HCT116 (cell line): ENCODE measurements around the gene CAPN13. TPM values are rescaled to one million over a fixed set of nuclear protein-coding genes. Genes with fewer than 3 reads are reported as not detected.

ENCODE experiments used
- ATAC-seq: fragments of 200-7000 bp; cut with Tn5 transposase; 2 replicates; pipeline ENCODE4 v1.9.1; 2020; ENCODE audit warnings: mild to moderate bottlenecking, moderate library complexity
- BruUV-seq: library from RNA; stranded (reverse); fragments of 400-500 nt; replicated peaks from 2 replicates; lab custom pipeline; 2021; lab: Mats Ljungman, UMichigan
- CTCF ChIA-PET: fragments of 300-600 bp; sonication (Branson Sonifier 250); formaldehyde crosslinking; loops from one replicate; lab custom pipeline; 2021; ENCODE audit warnings: antibody characterized with exemption; lab: Charles Lee
- POLR2A ChIA-PET: fragments of 300-600, 350-600 bp; sonication (Branson Sonifier 250); formaldehyde crosslinking; loops from one replicate; lab custom pipeline; 2021; ENCODE audit warnings: antibody characterized with exemption; lab: Charles Lee
- RAD21 ChIA-PET, 2 experiments: fragments of 300-600 bp; sonication (Branson Sonifier 250); formaldehyde crosslinking; loops; one replicate each; lab custom pipeline; 2023; ENCODE audit warnings: low total read pairs in 2 of 2; ENCODE audit not compliant: uncharacterized antibody in 2 of 2, unreplicated experiment in 2 of 2, low non-redundant PET in 1 of 2; lab: Charles Lee
- DNase-seq: peaks from one replicate; pipeline ENCODE4 v3.0.0-alpha.2; 2010; ENCODE audit warnings: low read depth, low spot score
- H2AFZ ChIP-seq: fragments of 200-600 bp; shearing (Covaris generic), sonication (generic); 2 replicates; pipeline ENCODE4 v1.6.1; 2017; ENCODE audit warnings: low read depth, mixed run types, mixed read lengths, antibody characterized with exemption, low read length; ENCODE audit not compliant: poor library complexity, severe bottlenecking
- H3K27ac ChIP-seq: 2 replicates; pipeline ENCODE4 v1.5.1; 2012; ENCODE audit warnings: low read depth, low read length
- H3K27me3 ChIP-seq: fragments of 200-600 bp; sonication (generic); 2 replicates; pipeline ENCODE4 v1.6.1; 2016; ENCODE audit warnings: mixed run types, low read length, mixed read lengths; ENCODE audit not compliant: insufficient read depth
- H3K36me3 ChIP-seq, 2 experiments: fragments of 200-500 bp in 1 of 2; fragments of 200-600 bp in 1 of 2; sonication (Bioruptor generic) in 1 of 2; sonication (generic) in 1 of 2; 2 replicates each; pipeline versions ENCODE4 v1.5.1 to v1.6.1; 2014 to 2016; ENCODE audit warnings: low read length in 2 of 2, inconsistent platforms in 1 of 2, mixed read lengths in 1 of 2, mixed run types in 1 of 2; ENCODE audit not compliant: insufficient read depth in 2 of 2, control insufficient read depth in 1 of 2
- H3K4me1 ChIP-seq, 2 experiments: fragments of 200-600 bp in 1 of 2; sonication (generic) in 1 of 2; 2 replicates each; pipeline versions ENCODE4 v1.5.1 to v1.6.1; 2012 to 2017; ENCODE audit warnings: low read length in 2 of 2, inconsistent platforms in 1 of 2, mild to moderate bottlenecking in 1 of 2, mixed read lengths in 1 of 2, mixed run types in 1 of 2, moderate library complexity in 1 of 2; ENCODE audit not compliant: insufficient read depth in 2 of 2, control insufficient read depth in 1 of 2
- H3K4me2 ChIP-seq: fragments of 200-600 bp; sonication (generic); 2 replicates; pipeline ENCODE4 v1.6.1; 2017; ENCODE audit warnings: mixed run types, low read length, mixed read lengths
- H3K4me3 ChIP-seq, 2 experiments: fragments of 200-600 bp in 1 of 2; sonication (generic) in 1 of 2; replicated peaks in 1 of 2; 2 replicates each; pipeline ENCODE4 v1.5.1; 2011 to 2016; ENCODE audit warnings: low read length in 2 of 2, control low read depth in 1 of 2, low read depth in 1 of 2, mild to moderate bottlenecking in 1 of 2, mixed read lengths in 1 of 2, mixed run types in 1 of 2
- H3K79me2 ChIP-seq: fragments of 200-600 bp; sonication (generic); 2 replicates; pipeline ENCODE4 v1.6.1; 2017; ENCODE audit warnings: mild to moderate bottlenecking, mixed run types, low read length, moderate library complexity, mixed read lengths; ENCODE audit not compliant: insufficient read depth
- H3K9ac ChIP-seq: fragments of 200-600 bp; sonication (generic); 2 replicates; pipeline ENCODE4 v1.6.1; 2016; ENCODE audit warnings: low read length, mixed read lengths
- H3K9me2 ChIP-seq: fragments of 200-600 bp; sonication (generic), shearing (Covaris generic); 2 replicates; pipeline ENCODE4 v1.6.1; 2017; ENCODE audit warnings: mixed run types, mild to moderate bottlenecking, moderate library complexity; ENCODE audit not compliant: insufficient read depth
- H3K9me3 ChIP-seq, 2 experiments: fragments of 200-500 bp in 1 of 2; fragments of 200-600 bp in 1 of 2; sonication (Bioruptor generic) in 1 of 2; sonication (generic) in 1 of 2; 2 replicates each; pipeline ENCODE4 v1.6.1; 2014 to 2017; ENCODE audit warnings: low read length in 2 of 2, mixed read lengths in 2 of 2, inconsistent platforms in 1 of 2, low read depth in 1 of 2, mild to moderate bottlenecking in 1 of 2, mixed run types in 1 of 2, moderate library complexity in 1 of 2; ENCODE audit not compliant: control insufficient read depth in 1 of 2, insufficient read depth in 1 of 2
- H4K20me1 ChIP-seq: fragments of 200-600 bp; sonication (generic), shearing (Covaris generic); 2 replicates; pipeline ENCODE4 v1.6.1; 2017; ENCODE audit warnings: mixed run types, mild to moderate bottlenecking, moderate library complexity; ENCODE audit not compliant: insufficient read depth
- ATF3 ChIP-seq: IDR thresholded peaks from 2 replicates; pipeline ENCODE4 v1.6.1; 2012
- CEBPB ChIP-seq: IDR thresholded peaks from 2 replicates; pipeline ENCODE4 v1.6.1; 2012; ENCODE audit warnings: low read depth
- EGR1 ChIP-seq: IDR thresholded peaks from 2 replicates; pipeline ENCODE4 v1.6.1; 2012; ENCODE audit warnings: low read depth
- FOSL1 ChIP-seq: IDR thresholded peaks from 2 replicates; pipeline ENCODE4 v1.6.1; 2012; ENCODE audit warnings: low read depth
- JUND ChIP-seq: IDR thresholded peaks from 2 replicates; pipeline ENCODE4 v1.6.1; 2012
- MAX ChIP-seq: IDR thresholded peaks from 2 replicates; pipeline ENCODE4 v1.6.1; 2012
- SP1 ChIP-seq: IDR thresholded peaks from 2 replicates; pipeline ENCODE4 v1.6.1; 2012; ENCODE audit warnings: low read depth
- YY1 ChIP-seq: IDR thresholded peaks from 2 replicates; pipeline ENCODE4 v1.6.1; 2011; ENCODE audit warnings: low read length, low read depth, moderate library complexity, mild to moderate bottlenecking; ENCODE audit not compliant: insufficient replicate concordance; ENCODE audit errors: extremely low read depth
- intact Hi-C: fragments of 100-400 bp; cut with micrococcal nuclease; formaldehyde crosslinking; loops from 2 replicates; pipeline ENCODE4 v1.10.0; 2022
- total RNA-seq: library from RNA; stranded (reverse); gene quantifications from one replicate; pipeline ENCODE4 v1.2.1, GENCODE V29; 2021; ENCODE audit not compliant: unreplicated experiment
- TF ChIP-seq, protein P1 (sequence below), 3 experiments: fragments of 200-600 bp in 1 of 3; sonication (generic) in 1 of 3; IDR thresholded peaks in 2 of 3; conservative IDR thresholded peaks in 1 of 3; 2 replicates each; pipeline ENCODE4 v1.5.1; 2012 to 2017; ENCODE audit warnings: low read depth in 2 of 3, low read length in 2 of 3, antibody characterized with exemption in 1 of 3, borderline replicate concordance in 1 of 3, control low read depth in 1 of 3, mild to moderate bottlenecking in 1 of 3, mixed read lengths in 1 of 3, mixed run types in 1 of 3, moderate library complexity in 1 of 3; ENCODE audit not compliant: insufficient read depth in 1 of 3

CAPN13 gene
- total RNA-seq, 1 experiment from 2014 or later: 0.25 TPM

- no peak overlapping the region for H3K27ac ChIP-seq
- ChIA-PET CTCF (no interaction called here), RAD21 (no interaction called here), POLR2A (no interaction called here)
- H3K9me2 ChIP-seq: no peaks in the 10 kb centered on the region
- H3K4me3 ChIP-seq: no peak overlapping the region
- peaks cover 52% of the 10 kb centered on the region for H3K27me3 ChIP-seq
- no peak for DNase-seq
- TF ChIP-seq, protein P1, sequence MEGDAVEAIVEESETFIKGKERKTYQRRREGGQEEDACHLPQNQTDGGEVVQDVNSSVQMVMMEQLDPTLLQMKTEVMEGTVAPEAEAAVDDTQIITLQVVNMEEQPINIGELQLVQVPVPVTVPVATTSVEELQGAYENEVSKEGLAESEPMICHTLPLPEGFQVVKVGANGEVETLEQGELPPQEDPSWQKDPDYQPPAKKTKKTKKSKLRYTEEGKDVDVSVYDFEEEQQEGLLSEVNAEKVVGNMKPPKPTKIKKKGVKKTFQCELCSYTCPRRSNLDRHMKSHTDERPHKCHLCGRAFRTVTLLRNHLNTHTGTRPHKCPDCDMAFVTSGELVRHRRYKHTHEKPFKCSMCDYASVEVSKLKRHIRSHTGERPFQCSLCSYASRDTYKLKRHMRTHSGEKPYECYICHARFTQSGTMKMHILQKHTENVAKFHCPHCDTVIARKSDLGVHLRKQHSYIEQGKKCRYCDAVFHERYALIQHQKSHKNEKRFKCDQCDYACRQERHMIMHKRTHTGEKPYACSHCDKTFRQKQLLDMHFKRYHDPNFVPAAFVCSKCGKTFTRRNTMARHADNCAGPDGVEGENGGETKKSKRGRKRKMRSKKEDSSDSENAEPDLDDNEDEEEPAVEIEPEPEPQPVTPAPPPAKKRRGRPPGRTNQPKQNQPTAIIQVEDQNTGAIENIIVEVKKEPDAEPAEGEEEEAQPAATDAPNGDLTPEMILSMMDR (IDR thresholded peaks at IDR 0.05 in 2 of 3, conservative IDR thresholded peaks at IDR 0.05 in 1 of 3; ENCODE audit: borderline replicate concordance in 1 of 3, insufficient read depth in 1 of 3, low read depth in 2 of 3, low read length in 2 of 3): no peak
- TF ChIP-seq MAX (no peak), JUND (no peak), EGR1 (no peak), YY1 (no peak), FOSL1 (no peak), CEBPB (no peak), ATF3 (no peak), SP1 (no peak)
- no TSS peak for BruUV-seq
- no peaks in the 10 kb centered on the region for H3K9me3 ChIP-seq
- H3K4me2 ChIP-seq: no peak overlapping the region
- H3K4me1 ChIP-seq: peaks cover 0 to 10% of the 10 kb centered on the region in 2 experiments; a peak in 2 of 4 replicates
- no peaks in the 10 kb centered on the region; a peak in 1 of 4 replicates for H3K36me3 ChIP-seq
- no peak for ATAC-seq
- no peaks in the 10 kb centered on the region for H3K79me2 ChIP-seq
- no peak overlapping the region for H3K9ac ChIP-seq
- H4K20me1 ChIP-seq: no peaks in the 10 kb centered on the region
- H2AFZ ChIP-seq: no peak overlapping the region
- intact Hi-C loops: no loop called here
Measured at GRCh38 chr2:30759481-30759880, 47.8 kb downstream of the CAPN13 start.
